ENCODE data around the gene LRRC75A. TPM values are rescaled to one million over a fixed set of nuclear protein-coding genes. Genes with fewer than 3 reads are reported as not detected.

The LRRC75A gene
- total RNA-seq, 4 donors from 2014 or later = 0.11 to 0.38 TPM; not detected in 2

- Histone ChIP-seq H3K27me3 (no peaks in the 10 kb centered on the region), H3K27ac (no peak overlapping the region), H3K4me3 (no peak overlapping the region), H3K36me3 (peaks cover 0 to 15% (median 5%) of the 10 kb centered on the region in 3 donors), H3K9me3 (no peaks in the 10 kb centered on the region), H3K4me1 (peaks cover 0 to 8% (median 0%) of the 10 kb centered on the region in 3 donors)
- intact Hi-C loops (cut with DNase I) = no loop called here
- WGBS, 2 donors = 93% methylated on average over 3 to 4 of the region's 15 CpGs
- DNase-seq = no peak
- TF ChIP-seq CTCF (IDR thresholded peaks at IDR 0.05) (no peak), POLR2A (IDR thresholded peaks at IDR 0.05) (no peak)
Measured at GRCh38 chr17:16432017-16432416, 60.0 kb downstream of the LRRC75A start.

- no peak for DNase-seq
- no peak for TF ChIP-seq CTCF (IDR thresholded peaks at IDR 0.05)
- TF ChIP-seq POLR2A (IDR thresholded peaks at IDR 0.05) = no peak
- H3K4me3 ChIP-seq = no peak overlapping the region
Measured at GRCh38 chr17:16430650-16431049, 61.3 kb downstream of the LRRC75A start.

GRCh38 chr17:16429083-16429482 is 62.9 kb downstream of the LRRC75A start:
- TF ChIP-seq POLR2A (IDR thresholded peaks at IDR 0.05) (no peak), CTCF (IDR thresholded peaks at IDR 0.05) (no peak)
- Histone ChIP-seq H3K4me1 (peaks cover 0 to 8% (median 0%) of the 10 kb centered on the region in 3 donors), H3K27me3 (no peaks in the 10 kb centered on the region), H3K27ac (no peak overlapping the region), H3K9me3 (no peaks in the 10 kb centered on the region), H3K36me3 (peaks cover 0 to 32% (median 5%) of the 10 kb centered on the region in 3 donors), H3K4me3 (no peak overlapping the region)
- WGBS, 2 donors = 84 to 90% methylated on average over 7 to 8 of the region's 9 CpGs
- no peak for DNase-seq
- intact Hi-C loops (cut with DNase I) = no loop called here

More at GRCh38 chr17:16430650-16431049, 61.3 kb downstream of the LRRC75A start:
- 69 to 78% methylated on average over 6 of the region's 6 CpGs for WGBS, 2 donors
- H3K36me3 ChIP-seq = peaks cover 0 to 29% (median 5%) of the 10 kb centered on the region in 3 donors
- H3K9me3 ChIP-seq = no peaks in the 10 kb centered on the region
- H3K27ac ChIP-seq = no peak overlapping the region
- intact Hi-C loops (cut with DNase I) = no loop called here
- peaks cover 0 to 8% (median 0%) of the 10 kb centered on the region in 3 donors for H3K4me1 ChIP-seq
- H3K27me3 ChIP-seq = no peaks in the 10 kb centered on the region

GRCh38 chr17:16428098-16428882 is 63.7 kb downstream of the LRRC75A start:
- no peak for DNase-seq
- WGBS, 2 donors = 63 to 69% methylated on average over 9 to 14 of the region's 15 CpGs
- Histone ChIP-seq H3K4me3 (no peak overlapping the region), H3K4me1 (peaks cover 0 to 8% (median 0%) of the 10 kb centered on the region in 3 donors), H3K27ac (no peak overlapping the region), H3K9me3 (no peaks in the 10 kb centered on the region), H3K36me3 (peaks cover 0 to 37% (median 5%) of the 10 kb centered on the region in 3 donors), H3K27me3 (no peaks in the 10 kb centered on the region)
- intact Hi-C loops (cut with DNase I) = no loop called here
- TF ChIP-seq CTCF (IDR thresholded peaks at IDR 0.05) (peak in 5 of 6 experiments; percentile 20 to 58 (median 33)), POLR2A (IDR thresholded peaks at IDR 0.05) (no peak)

- WGBS, 2 donors = 97 to 100% methylated on average over 2 of the region's 3 CpGs
- H3K36me3 ChIP-seq = peaks cover 0 to 47% (median 5%) of the 10 kb centered on the region in 3 donors
Measured at GRCh38 chr17:16427020-16427419, 65.0 kb downstream of the LRRC75A start.

More at GRCh38 chr17:16427020-16427419, 65.0 kb downstream of the LRRC75A start:
- DNase-seq = no peak
- intact Hi-C loops (cut with DNase I) = no loop called here
- no peaks in the 10 kb centered on the region for H3K27me3 ChIP-seq
- TF ChIP-seq POLR2A (IDR thresholded peaks at IDR 0.05) (no peak), CTCF (IDR thresholded peaks at IDR 0.05) (no peak)
- no peak overlapping the region for H3K27ac ChIP-seq
- peaks cover 0 to 8% (median 0%) of the 10 kb centered on the region in 3 donors for H3K4me1 ChIP-seq
- no peak overlapping the region for H3K4me3 ChIP-seq
- no peaks in the 10 kb centered on the region for H3K9me3 ChIP-seq
